ENCODE measurements around the gene FAM107B. TPM values are rescaled to one million over a fixed set of nuclear protein-coding genes. Genes with fewer than 3 reads are reported as not detected.

The FAM107B gene
- total RNA-seq, 1 donor, result 22.7 TPM

- TF ChIP-seq, protein P1, sequence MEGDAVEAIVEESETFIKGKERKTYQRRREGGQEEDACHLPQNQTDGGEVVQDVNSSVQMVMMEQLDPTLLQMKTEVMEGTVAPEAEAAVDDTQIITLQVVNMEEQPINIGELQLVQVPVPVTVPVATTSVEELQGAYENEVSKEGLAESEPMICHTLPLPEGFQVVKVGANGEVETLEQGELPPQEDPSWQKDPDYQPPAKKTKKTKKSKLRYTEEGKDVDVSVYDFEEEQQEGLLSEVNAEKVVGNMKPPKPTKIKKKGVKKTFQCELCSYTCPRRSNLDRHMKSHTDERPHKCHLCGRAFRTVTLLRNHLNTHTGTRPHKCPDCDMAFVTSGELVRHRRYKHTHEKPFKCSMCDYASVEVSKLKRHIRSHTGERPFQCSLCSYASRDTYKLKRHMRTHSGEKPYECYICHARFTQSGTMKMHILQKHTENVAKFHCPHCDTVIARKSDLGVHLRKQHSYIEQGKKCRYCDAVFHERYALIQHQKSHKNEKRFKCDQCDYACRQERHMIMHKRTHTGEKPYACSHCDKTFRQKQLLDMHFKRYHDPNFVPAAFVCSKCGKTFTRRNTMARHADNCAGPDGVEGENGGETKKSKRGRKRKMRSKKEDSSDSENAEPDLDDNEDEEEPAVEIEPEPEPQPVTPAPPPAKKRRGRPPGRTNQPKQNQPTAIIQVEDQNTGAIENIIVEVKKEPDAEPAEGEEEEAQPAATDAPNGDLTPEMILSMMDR (IDR thresholded peaks at IDR 0.05; ENCODE audit: insufficient read depth, low read length), result no peak
- H3K4me3 ChIP-seq (ENCODE audit: low read depth, low read length), result no peak overlapping the region
- DNase-seq (ENCODE audit: low read depth), result no peak
Observed at GRCh38 chr10:14625765-14626525, 148.8 kb downstream of the FAM107B start.

- TF ChIP-seq, protein P1 (IDR thresholded peaks at IDR 0.05; ENCODE audit: insufficient read depth, low read length), result no peak
- H3K4me3 ChIP-seq (ENCODE audit: low read depth, low read length), result no peak overlapping the region
- no peak for DNase-seq (ENCODE audit: low read depth)
Observed at GRCh38 chr10:14625192-14625631, 149.5 kb downstream of the FAM107B start.

- DNase-seq (ENCODE audit: low read depth), result no peak
- H3K4me3 ChIP-seq (ENCODE audit: low read depth, low read length), result no peak overlapping the region
- TF ChIP-seq, protein P1 (IDR thresholded peaks at IDR 0.05; ENCODE audit: insufficient read depth, low read length), result no peak
Observed at GRCh38 chr10:14624600-14624999, 150.1 kb downstream of the FAM107B start.

DNA sequence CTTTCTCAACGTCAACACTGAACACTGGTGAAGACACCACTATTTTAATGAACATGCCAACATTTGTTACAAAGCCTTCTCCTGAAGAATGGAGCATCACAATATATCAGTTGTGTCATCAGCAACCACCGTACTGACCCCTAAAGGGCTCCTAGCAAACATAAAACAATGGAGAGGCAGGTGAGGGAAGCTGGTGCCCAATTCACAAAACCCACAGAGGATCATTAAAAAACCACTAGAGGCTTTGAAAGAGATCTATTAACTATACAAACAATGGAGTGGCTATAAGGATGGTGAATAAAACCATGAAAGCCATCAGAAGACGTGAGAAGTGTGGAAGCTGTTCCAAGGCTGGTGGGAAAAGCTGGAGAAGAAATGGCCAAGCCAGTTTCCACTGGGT lies 150.8 kb downstream of the FAM107B start:
- TF ChIP-seq, protein P1 (IDR thresholded peaks at IDR 0.05; ENCODE audit: insufficient read depth, low read length), result no peak
- H3K4me3 ChIP-seq (ENCODE audit: low read depth, low read length), result no peak overlapping the region
- DNase-seq (ENCODE audit: low read depth), result no peak

DNA sequence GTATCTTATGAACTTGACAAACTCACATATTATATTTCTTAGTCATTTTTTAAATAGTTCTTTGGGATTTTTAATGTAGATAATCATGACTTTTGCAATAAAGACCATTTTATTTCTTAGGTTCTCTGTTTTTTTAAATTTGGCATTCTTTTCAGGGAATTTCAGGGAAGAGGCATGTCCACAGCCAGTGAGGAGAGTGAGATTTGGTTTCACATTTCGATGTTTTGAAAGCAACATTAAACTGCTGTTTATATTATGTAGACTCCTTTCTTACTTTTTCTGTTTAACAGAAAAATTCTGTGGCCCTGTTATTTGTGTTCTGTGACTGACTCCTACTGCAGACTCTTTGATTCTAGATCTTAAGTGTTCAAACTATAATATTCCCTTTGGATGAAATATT lies 153.7 kb downstream of the FAM107B start:
- TF ChIP-seq, protein P1 (IDR thresholded peaks at IDR 0.05; ENCODE audit: insufficient read depth, low read length), result no peak
- no peak overlapping the region for H3K4me3 ChIP-seq (ENCODE audit: low read depth, low read length)
- peak; percentile 22 for DNase-seq (ENCODE audit: low read depth)

- TF ChIP-seq, protein P1 (IDR thresholded peaks at IDR 0.05; ENCODE audit: insufficient read depth, low read length), result no peak
- H3K4me3 ChIP-seq (ENCODE audit: low read depth, low read length), result no peak overlapping the region
- DNase-seq (ENCODE audit: low read depth), result no peak
Observed at GRCh38 chr10:14618674-14619073, 156.0 kb downstream of the FAM107B start.
